Hepatocyte (in vitro differentiated cells): ENCODE results near the gene RNF4.

Source experiments
- CTCF ChIP-seq: fragments of 200-600 bp; sonication (generic); IDR thresholded peaks from 2 replicates; pipeline ENCODE4 v1.5.1; 2016; ENCODE audit warnings: antibody characterized with exemption, mild to moderate bottlenecking; ENCODE audit not compliant: poor library complexity
- EZH2 ChIP-seq: fragments of 200-600 bp; sonication (generic); IDR thresholded peaks from 2 replicates; pipeline ENCODE4 v1.6.1; 2016; ENCODE audit warnings: antibody characterized with exemption, mild to moderate bottlenecking, borderline replicate concordance
- EZH2phosphoT487 ChIP-seq: fragments of 200-600 bp; sonication (generic); IDR thresholded peaks from one replicate; pipeline ENCODE4 v1.6.1; 2018; ENCODE audit warnings: antibody characterized with exemption, mild to moderate bottlenecking, low read depth, moderate library complexity; ENCODE audit not compliant: unreplicated experiment, severe bottlenecking

DNA sequence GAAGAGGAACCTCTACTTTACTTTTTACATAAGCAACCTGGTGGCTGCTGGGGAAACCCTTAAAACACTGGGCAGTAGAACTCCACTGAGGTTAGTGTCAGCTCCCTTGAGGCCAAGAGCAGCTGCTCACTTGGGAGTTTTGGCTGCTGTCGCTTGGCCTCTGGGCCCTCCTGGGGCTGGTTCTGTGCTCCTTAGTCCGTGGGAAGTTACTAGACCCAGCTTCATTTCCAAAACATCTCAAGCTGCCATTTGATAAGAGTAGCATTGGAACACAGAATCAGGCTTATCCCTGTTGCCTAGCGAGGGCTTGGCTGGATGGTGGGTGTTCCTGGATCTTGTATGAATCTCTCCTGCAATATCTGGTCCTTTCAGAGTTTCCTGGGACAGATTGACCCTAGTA, 26.1 kb downstream of the RNF4 start:
- TF ChIP-seq EZH2phosphoT487 (no peak), CTCF (no peak), EZH2 (no peak)
